Liver (tissue), 9 donors: Measurements from ENCODE around the gene TMEM38B. TPM values are rescaled to one million over a fixed set of nuclear protein-coding genes. Genes with fewer than 3 reads are reported as not detected.

Source experiments
- DNase-seq: peaks from one replicate; pipeline ENCODE4 v3.0.0-alpha.2; 2017; ENCODE audit warnings: low spot score
- H3K27ac ChIP-seq, 2 donors: one replicate each; pipeline ENCODE4 v1.7.0; 2013; ENCODE audit warnings: inconsistent platforms in 2 of 2, low read length in 2 of 2, control low read depth in 1 of 2, low read depth in 1 of 2, mild to moderate bottlenecking in 1 of 2
- H3K27me3 ChIP-seq, 4 donors: one replicate each; pipeline versions ENCODE4 v1.6.1 to v1.7.0; 2013; ENCODE audit warnings: low read length in 3 of 4, inconsistent platforms in 1 of 4, mild to moderate bottlenecking in 1 of 4, moderate library complexity in 1 of 4; ENCODE audit not compliant: control insufficient read depth in 4 of 4, insufficient read depth in 4 of 4
- H3K36me3 ChIP-seq, 4 donors: one replicate each; pipeline versions ENCODE4 v1.6.1 to v1.7.0; 2013; ENCODE audit warnings: low read length in 3 of 4, mild to moderate bottlenecking in 3 of 4, low read depth in 1 of 4, moderate library complexity in 1 of 4; ENCODE audit not compliant: control insufficient read depth in 4 of 4, insufficient read depth in 3 of 4
- H3K4me1 ChIP-seq, 4 donors: one replicate each; pipeline versions ENCODE4 v1.6.1 to v1.7.0; 2013; ENCODE audit warnings: low read length in 3 of 4, mild to moderate bottlenecking in 3 of 4, moderate library complexity in 1 of 4; ENCODE audit not compliant: control insufficient read depth in 4 of 4, insufficient read depth in 4 of 4
- H3K4me3 ChIP-seq, 3 donors: one replicate each; pipeline versions ENCODE4 v1.6.1 to v1.7.0; 2013; ENCODE audit warnings: low read length in 3 of 3, control low read depth in 1 of 3, low read depth in 1 of 3, mild to moderate bottlenecking in 1 of 3
- H3K9ac ChIP-seq, 2 donors: one replicate each; pipeline ENCODE4 v1.7.0; 2013; ENCODE audit warnings: low read length in 2 of 2, mild to moderate bottlenecking in 2 of 2, moderate library complexity in 2 of 2, control low read depth in 1 of 2, low read depth in 1 of 2
- H3K9me3 ChIP-seq, 4 donors: one replicate each; pipeline versions ENCODE4 v1.6.1 to v1.7.0; 2013; ENCODE audit warnings: low read length in 3 of 4; ENCODE audit not compliant: control insufficient read depth in 4 of 4
- ATF3 ChIP-seq: IDR thresholded peaks from 2 replicates; pipeline ENCODE4 v1.6.1; 2016; ENCODE audit warnings: antibody characterized with exemption
- CTCF ChIP-seq: fragments of 150-350 bp; IDR thresholded peaks from 2 replicates; pipeline ENCODE4 v1.5.1; 2017; ENCODE audit warnings: improper control_type of control experiment, low read depth, low read length; ENCODE audit not compliant: missing input control
- EGR1 ChIP-seq, 2 donors: IDR thresholded peaks; 2 replicates each; pipeline ENCODE4 v1.6.1; 2016 to 2018; ENCODE audit warnings: antibody characterized with exemption in 2 of 2, low read depth in 2 of 2
- FOXA1 ChIP-seq: IDR thresholded peaks from 2 replicates; pipeline ENCODE4 v1.6.1; 2016; ENCODE audit warnings: antibody characterized with exemption
- HNF4G ChIP-seq: IDR thresholded peaks from 2 replicates; pipeline ENCODE4 v1.6.1; 2016; ENCODE audit warnings: antibody characterized with exemption
- MAX ChIP-seq: IDR thresholded peaks from 2 replicates; pipeline ENCODE4 v1.6.1; 2016; ENCODE audit warnings: antibody characterized with exemption
- NR2F2 ChIP-seq: IDR thresholded peaks from 2 replicates; pipeline ENCODE4 v1.6.1; 2016; ENCODE audit warnings: antibody characterized with exemption
- RAD21 ChIP-seq, 2 donors: IDR thresholded peaks; 2 replicates each; pipeline ENCODE4 v1.6.1; 2016; ENCODE audit warnings: antibody characterized with exemption in 2 of 2, mild to moderate bottlenecking in 2 of 2
- RXRA ChIP-seq, 2 donors: IDR thresholded peaks; 2 replicates each; pipeline ENCODE4 v1.6.1; 2017 to 2018; ENCODE audit warnings: antibody characterized with exemption in 2 of 2, mild to moderate bottlenecking in 1 of 2
- TAF1 ChIP-seq: conservative IDR thresholded peaks from 2 replicates; pipeline ENCODE4 v1.6.1; 2016; ENCODE audit warnings: antibody characterized with exemption, mild to moderate bottlenecking
- YY1 ChIP-seq: IDR thresholded peaks from 2 replicates; pipeline ENCODE4 v1.6.1; 2016; ENCODE audit warnings: antibody characterized with exemption, mild to moderate bottlenecking
- ZBTB33 ChIP-seq: IDR thresholded peaks from 2 replicates; pipeline ENCODE4 v1.6.1; 2016; ENCODE audit warnings: antibody characterized with exemption
- WGBS: extraction: QIAGEN DNeasy Blood & Tissue Kit; methylation state at CpG from one replicate; pipeline ENCODE4 v1.1.7; 2013; 5-methylcytosine and 5-hydroxymethylcytosine counted together
- polyA plus RNA-seq, 2 donors: library from polyadenylated mRNA; stranded (reverse) in 1 of 2; unstranded in 1 of 2; fragments of 200-250 nt in 1 of 2; fragments of >200 nt in 1 of 2; fragmentation: Nextera tagmentation in 1 of 2; extraction: Ambion mirVana in 1 of 2; gene quantifications; one replicate each; pipeline versions ENCODE4 v1.2.1 to v1.2.3, GENCODE V29; 2013 to 2015
- total RNA-seq, 2 donors: library from RNA; depleted of rRNA; stranded (reverse); fragments of >200 nt; gene quantifications; one replicate each; pipeline ENCODE4 v1.2.3, GENCODE V29; 2014
- donor health status: healthy.
- donor health status: healthy.
- donor health status: healthy.
- donor health status: healthy.
- donor health status: healthy.

The TMEM38B gene
- total and polyA plus RNA-seq, 4 donors = 7.4 to 21.6 (median 9.2) TPM

GRCh38 chr9:105683688-105684275, 10.6 kb upstream of the TMEM38B start (continued):
- no peak for TF ChIP-seq ATF3

- no peaks in the 10 kb centered on the region for H3K36me3 ChIP-seq
- 97% methylated on average over 4 of the region's 4 CpGs for WGBS
- no peak overlapping the region for H3K4me3 ChIP-seq
- TF ChIP-seq FOXA1 = no peak
- no peak for TF ChIP-seq YY1
- no peak for TF ChIP-seq TAF1
- no peak for TF ChIP-seq RXRA (IDR thresholded peaks at IDR 0.05)
- TF ChIP-seq ZBTB33 = no peak
- DNase-seq = no peak
- H3K27me3 ChIP-seq = no peaks in the 10 kb centered on the region
- no peak overlapping the region for H3K9ac ChIP-seq
- H3K4me1 ChIP-seq = no peaks in the 10 kb centered on the region
- H3K9me3 ChIP-seq = no peaks in the 10 kb centered on the region
- H3K27ac ChIP-seq = no peak overlapping the region
These were observed 7.4 kb upstream of the TMEM38B start for GRCh38 chr9:105686936-105687335.

GRCh38 chr9:105690742-105691141, 3.6 kb upstream of the TMEM38B start:
- H3K36me3 ChIP-seq = no peaks in the 10 kb centered on the region
- H3K4me1 ChIP-seq = peaks cover 0 to 19% (median 13%) of the 10 kb centered on the region in 4 donors
- DNase-seq = no peak
- no peak overlapping the region for H3K27ac ChIP-seq
- H3K9ac ChIP-seq = no peak overlapping the region
- no peak for TF ChIP-seq EGR1 (IDR thresholded peaks at IDR 0.05; ENCODE audit: low read depth in 2 of 2)
- no peak for TF ChIP-seq MAX
- peak; percentile 67 to 71 for TF ChIP-seq RAD21 (IDR thresholded peaks at IDR 0.05)
- TF ChIP-seq TAF1 = no peak
- peak; percentile 50 for TF ChIP-seq CTCF
- TF ChIP-seq HNF4G = no peak
- no peak for TF ChIP-seq NR2F2
- H3K4me3 ChIP-seq = no peak overlapping the region
- no peaks in the 10 kb centered on the region for H3K27me3 ChIP-seq
- H3K9me3 ChIP-seq = no peaks in the 10 kb centered on the region
- 11% methylated on average over 2 of the region's 2 CpGs for WGBS
